ENCODE results near the gene RPS17. TPM values are rescaled to one million over a fixed set of nuclear protein-coding genes. Genes with fewer than 3 reads are reported as not detected.
A peak's percentile ranks its signal among the peaks of the same experiment; 100 is the strongest.
"Not testable (repeated sequence)": the region's sequence is repeated elsewhere in the genome, so short reads cannot be mapped to it uniquely, and the experiment has no call there.

Gene RPS17
- total RNA-seq, 1 experiment from 2014 or later: 1,749 TPM

DNA sequence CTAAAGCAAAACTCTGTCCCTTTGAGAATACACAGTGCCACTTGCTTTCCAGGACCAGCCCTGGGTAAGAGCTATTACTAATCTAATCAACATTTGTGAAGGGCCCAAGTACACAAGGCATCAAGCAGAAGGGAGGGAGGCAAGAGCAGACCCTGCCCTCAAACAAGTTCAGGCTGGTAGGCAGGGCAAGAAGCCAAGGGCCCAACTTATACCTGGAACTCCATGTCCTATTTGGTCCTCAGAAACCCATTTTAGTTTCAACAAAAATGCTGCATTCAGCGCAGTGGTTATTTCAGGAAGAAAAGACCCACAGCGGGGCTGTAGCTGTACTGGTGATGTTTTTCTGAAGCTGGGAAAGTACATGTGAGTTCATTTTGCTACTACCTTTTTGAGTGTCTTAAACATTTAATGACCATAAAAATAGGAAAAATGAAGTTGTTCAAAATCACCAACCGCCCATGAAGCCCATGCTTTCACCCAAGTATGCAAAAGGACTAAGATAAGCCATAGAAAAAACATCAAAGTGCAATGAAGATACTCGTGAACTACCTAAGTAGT lies 2.8 kb downstream of the RPS17 start:
- no TSS peak for BruUV-seq (replicated peaks)
- DNase-seq (ENCODE audit: low spot score): no peak
- Histone ChIP-seq H3K27me3 (replicated peaks; ENCODE audit: insufficient read depth, low read depth, low read length, poor library complexity) (no peaks in the 10 kb centered on the region), H3K4me3 (ENCODE audit: low read depth, low read length, poor library complexity, severe bottlenecking) (no peak overlapping the region), H3K4me1 (ENCODE audit: insufficient read depth, low read length, poor library complexity, severe bottlenecking) (peaks cover 12% of the 10 kb centered on the region), H3K9me3 (ENCODE audit: low read depth, low read length, poor library complexity, severe bottlenecking) (no peaks in the 10 kb centered on the region), H3K36me3 (ENCODE audit: insufficient read depth, low read length, poor library complexity, severe bottlenecking) (peaks cover 60% of the 10 kb centered on the region), H3K27ac (ENCODE audit: low read depth, low read length, poor library complexity, severe bottlenecking) (no peak overlapping the region)
- intact Hi-C loops (cut with micrococcal nuclease; ENCODE audit: unreplicated experiment): no loop called here
- ChIA-PET CTCF (no interaction called here), POLR2A (ENCODE audit: low non-redundant PET) (no interaction called here)
- TF ChIP-seq, protein P1, sequence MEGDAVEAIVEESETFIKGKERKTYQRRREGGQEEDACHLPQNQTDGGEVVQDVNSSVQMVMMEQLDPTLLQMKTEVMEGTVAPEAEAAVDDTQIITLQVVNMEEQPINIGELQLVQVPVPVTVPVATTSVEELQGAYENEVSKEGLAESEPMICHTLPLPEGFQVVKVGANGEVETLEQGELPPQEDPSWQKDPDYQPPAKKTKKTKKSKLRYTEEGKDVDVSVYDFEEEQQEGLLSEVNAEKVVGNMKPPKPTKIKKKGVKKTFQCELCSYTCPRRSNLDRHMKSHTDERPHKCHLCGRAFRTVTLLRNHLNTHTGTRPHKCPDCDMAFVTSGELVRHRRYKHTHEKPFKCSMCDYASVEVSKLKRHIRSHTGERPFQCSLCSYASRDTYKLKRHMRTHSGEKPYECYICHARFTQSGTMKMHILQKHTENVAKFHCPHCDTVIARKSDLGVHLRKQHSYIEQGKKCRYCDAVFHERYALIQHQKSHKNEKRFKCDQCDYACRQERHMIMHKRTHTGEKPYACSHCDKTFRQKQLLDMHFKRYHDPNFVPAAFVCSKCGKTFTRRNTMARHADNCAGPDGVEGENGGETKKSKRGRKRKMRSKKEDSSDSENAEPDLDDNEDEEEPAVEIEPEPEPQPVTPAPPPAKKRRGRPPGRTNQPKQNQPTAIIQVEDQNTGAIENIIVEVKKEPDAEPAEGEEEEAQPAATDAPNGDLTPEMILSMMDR (conservative IDR thresholded peaks at IDR 0.05; ENCODE audit: low read depth, low read length): no peak
- TF ChIP-seq EZH2 (IDR thresholded peaks at IDR 0.05; ENCODE audit: borderline replicate concordance, low read depth, low read length, poor library complexity, severe bottlenecking): no peak

DNA sequence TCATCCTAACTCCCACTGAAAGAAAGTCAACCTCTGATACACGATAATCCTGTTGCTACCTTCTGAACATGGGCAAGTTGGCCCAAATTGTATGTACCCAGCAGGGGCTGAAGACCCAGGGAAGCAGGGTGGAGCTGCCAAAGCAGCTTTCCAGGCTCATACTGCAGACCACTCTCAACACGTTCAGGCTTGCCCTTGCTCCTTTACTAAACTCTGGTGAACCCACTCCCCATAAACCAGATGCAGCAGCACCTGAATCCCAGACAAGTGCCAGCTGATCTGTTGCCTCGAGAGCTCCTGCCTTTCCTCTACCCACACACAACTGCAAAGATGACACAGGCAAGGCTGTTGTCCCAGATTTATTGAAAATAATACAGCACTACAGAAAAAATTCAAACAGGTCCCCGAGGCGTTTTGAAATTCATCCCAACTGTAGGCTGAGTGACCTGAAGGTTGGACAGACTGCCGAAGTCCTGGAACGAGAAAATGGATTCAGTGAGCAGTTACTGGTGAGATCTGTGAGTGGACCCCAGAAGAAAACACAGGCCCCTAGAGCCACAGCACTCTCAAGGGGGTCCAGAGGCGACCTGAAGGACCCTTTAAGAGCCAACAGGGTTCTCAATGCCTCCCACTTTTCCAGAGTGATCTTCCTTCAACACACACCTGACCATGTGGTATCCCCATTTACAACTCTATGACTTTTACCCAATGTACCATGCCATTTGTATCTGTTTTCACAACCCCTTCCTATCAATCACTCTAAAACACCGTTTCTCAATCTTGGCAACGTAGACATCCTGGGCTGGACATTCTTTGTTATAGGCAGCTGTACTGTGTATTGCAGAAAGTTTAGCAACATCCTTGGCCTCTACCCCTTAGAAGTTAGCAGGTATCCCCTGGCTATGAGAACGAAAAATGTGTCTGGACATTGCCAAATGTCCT lies 3.6 kb downstream of the RPS17 start:
- TF ChIP-seq, protein P1 (conservative IDR thresholded peaks at IDR 0.05; ENCODE audit: low read depth, low read length): no peak
- TF ChIP-seq EZH2 (IDR thresholded peaks at IDR 0.05; ENCODE audit: borderline replicate concordance, low read depth, low read length, poor library complexity, severe bottlenecking): no peak
- no TSS peak for BruUV-seq (replicated peaks)
- peak overlapping the region; percentile 7 for H3K27ac ChIP-seq (ENCODE audit: low read depth, low read length, poor library complexity, severe bottlenecking)
- peaks cover 60% of the 10 kb centered on the region for H3K36me3 ChIP-seq (ENCODE audit: insufficient read depth, low read length, poor library complexity, severe bottlenecking)
- no peaks in the 10 kb centered on the region for H3K27me3 ChIP-seq (replicated peaks; ENCODE audit: insufficient read depth, low read depth, low read length, poor library complexity)
- H3K9me3 ChIP-seq (ENCODE audit: low read depth, low read length, poor library complexity, severe bottlenecking): no peaks in the 10 kb centered on the region
- no peak for DNase-seq (ENCODE audit: low spot score)
- H3K4me3 ChIP-seq (ENCODE audit: low read depth, low read length, poor library complexity, severe bottlenecking): no peak overlapping the region
- H3K4me1 ChIP-seq (ENCODE audit: insufficient read depth, low read length, poor library complexity, severe bottlenecking): peaks cover 12% of the 10 kb centered on the region
- ChIA-PET POLR2A (ENCODE audit: low non-redundant PET) (interaction anchor here (0.8 kb wide), 1 partner anchor 924 kb away, joined by 4 read pairs; no protein-coding TSS in a partner anchor), CTCF (no interaction called here)
- intact Hi-C loops (cut with micrococcal nuclease; ENCODE audit: unreplicated experiment): no loop called here

DNA sequence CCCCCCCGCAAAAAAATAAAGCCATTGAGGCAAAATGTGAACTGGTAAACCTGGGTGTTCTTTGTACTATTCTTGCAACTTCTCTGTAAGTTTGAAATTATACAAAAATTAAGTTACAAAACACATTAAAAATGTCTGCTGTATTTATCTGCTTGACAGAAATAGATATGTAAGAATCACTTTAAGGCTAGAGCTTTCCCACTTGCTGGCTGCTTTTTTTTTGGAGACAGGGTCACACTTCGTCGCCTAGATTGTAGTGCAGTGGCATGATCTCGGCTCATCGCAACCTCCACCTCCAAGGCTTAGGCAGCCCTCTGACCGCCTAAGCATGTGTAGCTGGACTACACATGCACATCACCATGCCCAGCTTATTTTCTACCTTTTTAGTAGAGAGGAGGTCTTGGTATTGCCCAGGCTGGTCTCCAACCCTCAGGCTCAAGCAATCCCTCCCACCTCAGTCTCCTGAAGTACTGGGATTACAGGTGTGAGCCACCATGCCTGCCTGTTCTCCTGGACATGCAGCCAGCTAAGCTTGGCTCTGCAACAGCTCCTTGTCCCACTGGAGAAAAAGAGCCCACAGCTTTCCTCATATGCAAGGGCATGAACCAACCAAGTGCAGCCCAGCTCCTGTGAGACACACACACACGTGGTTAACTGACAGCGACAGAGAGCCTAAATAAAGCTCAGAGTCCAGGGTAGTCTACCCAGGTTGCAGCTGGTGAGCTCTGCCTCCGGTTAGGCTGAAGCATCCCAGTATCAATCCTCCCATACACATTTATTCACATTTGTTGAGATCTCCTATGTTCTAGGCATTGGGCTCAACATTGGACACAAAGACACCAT lies 4.5 kb downstream of the RPS17 start:
- no peaks in the 10 kb centered on the region for H3K9me3 ChIP-seq (ENCODE audit: low read depth, low read length, poor library complexity, severe bottlenecking)
- intact Hi-C loops (cut with micrococcal nuclease; ENCODE audit: unreplicated experiment): no loop called here
- BruUV-seq (replicated peaks): no TSS peak
- CTCF ChIA-PET: no interaction called here
- H3K4me1 ChIP-seq (ENCODE audit: insufficient read depth, low read length, poor library complexity, severe bottlenecking): peaks cover 9% of the 10 kb centered on the region
- no peak overlapping the region for H3K4me3 ChIP-seq (ENCODE audit: low read depth, low read length, poor library complexity, severe bottlenecking)
- peak overlapping the region; percentile 7 for H3K27ac ChIP-seq (ENCODE audit: low read depth, low read length, poor library complexity, severe bottlenecking)
- DNase-seq (ENCODE audit: low spot score): no peak
- POLR2A ChIA-PET (ENCODE audit: low non-redundant PET): interaction anchor here (0.8 kb wide), 1 partner anchor 924 kb away, joined by 4 read pairs; no protein-coding TSS in a partner anchor
- peaks cover 60% of the 10 kb centered on the region for H3K36me3 ChIP-seq (ENCODE audit: insufficient read depth, low read length, poor library complexity, severe bottlenecking)
- no peaks in the 10 kb centered on the region for H3K27me3 ChIP-seq (replicated peaks; ENCODE audit: insufficient read depth, low read depth, low read length, poor library complexity)
- no peak for TF ChIP-seq EZH2 (IDR thresholded peaks at IDR 0.05; ENCODE audit: borderline replicate concordance, low read depth, low read length, poor library complexity, severe bottlenecking)
- TF ChIP-seq, protein P1 (conservative IDR thresholded peaks at IDR 0.05; ENCODE audit: low read depth, low read length): no peak

DNA sequence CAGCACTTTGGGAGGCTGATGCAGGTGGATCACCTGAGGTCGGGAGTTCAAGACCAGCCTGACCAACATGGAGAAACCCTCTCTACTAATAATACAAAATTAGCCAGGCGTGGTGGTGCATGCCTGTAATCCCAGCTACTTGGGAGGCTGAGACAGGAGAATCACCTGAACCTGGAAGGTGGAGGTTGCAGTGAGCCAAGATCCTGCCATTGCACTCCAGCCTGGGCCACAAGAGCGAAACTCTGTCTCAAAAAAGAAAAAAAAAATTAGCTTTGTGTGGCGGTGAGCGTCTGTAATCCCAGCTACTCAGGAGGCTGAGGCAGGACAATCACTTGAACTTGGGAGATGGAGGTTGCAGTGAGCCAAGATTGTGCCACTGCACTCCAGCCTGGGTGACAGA lies 5.1 kb downstream of the RPS17 start:
- POLR2A ChIA-PET (ENCODE audit: low non-redundant PET); DNase-seq (ENCODE audit: low spot score); H3K27me3 ChIP-seq (replicated peaks; ENCODE audit: insufficient read depth, low read depth, low read length, poor library complexity); BruUV-seq (replicated peaks); CTCF ChIA-PET; H3K9me3 ChIP-seq (ENCODE audit: low read depth, low read length, poor library complexity, severe bottlenecking); H3K4me1 ChIP-seq (ENCODE audit: insufficient read depth, low read length, poor library complexity, severe bottlenecking); H3K27ac ChIP-seq (ENCODE audit: low read depth, low read length, poor library complexity, severe bottlenecking); intact Hi-C loops (cut with micrococcal nuclease; ENCODE audit: unreplicated experiment); H3K4me3 ChIP-seq (ENCODE audit: low read depth, low read length, poor library complexity, severe bottlenecking): not testable (repeated sequence)
- H3K36me3 ChIP-seq (ENCODE audit: insufficient read depth, low read length, poor library complexity, severe bottlenecking): peaks cover 60% of the 10 kb centered on the region
